DND-41 (cell line): ENCODE results near the gene EXOG.

Experiments used
- ATAC-seq: fragments of 200-7000 bp; cut with Tn5 transposase; 3 replicates; pipeline ENCODE4 v1.9.1; 2021; ENCODE audit warnings: low read depth; ENCODE audit not compliant: insufficient read depth
- DNase-seq: peaks from one replicate; pipeline ENCODE4 v3.0.0-alpha.2; 2020
- H2AFZ ChIP-seq: 2 replicates; pipeline ENCODE4 v1.6.0; 2012; ENCODE audit warnings: low read depth, low read length
- H3K27ac ChIP-seq: 2 replicates; pipeline ENCODE4 v1.5.1; 2012; ENCODE audit warnings: low read length, inconsistent platforms
- H3K27me3 ChIP-seq: fragments of 200-600 bp; sonication (generic); 2 replicates; pipeline ENCODE4 v1.6.0; 2012; ENCODE audit warnings: low read length, mild to moderate bottlenecking, inconsistent platforms; ENCODE audit not compliant: insufficient read depth, poor library complexity
- H3K36me3 ChIP-seq: 2 replicates; pipeline ENCODE4 v1.5.1; 2012; ENCODE audit warnings: low read length, inconsistent platforms; ENCODE audit not compliant: insufficient read depth
- H3K4me1 ChIP-seq: 2 replicates; pipeline ENCODE4 v1.5.1; 2012; ENCODE audit warnings: mild to moderate bottlenecking, low read length; ENCODE audit not compliant: insufficient read depth
- H3K4me2 ChIP-seq: 2 replicates; pipeline ENCODE4 v1.6.0; 2012; ENCODE audit warnings: mild to moderate bottlenecking, moderate library complexity, low read length, inconsistent platforms; ENCODE audit not compliant: insufficient read depth
- H3K4me3 ChIP-seq, 2 experiments: fragments of 200-600 bp in 1 of 2; shearing (Covaris generic) in 1 of 2; 2 replicates each; pipeline ENCODE4 v1.5.1; 2012 to 2016; ENCODE audit warnings: inconsistent platforms in 2 of 2, low read length in 2 of 2, mild to moderate bottlenecking in 2 of 2, low read depth in 1 of 2, moderate library complexity in 1 of 2
- H3K79me2 ChIP-seq: 2 replicates; pipeline ENCODE4 v1.6.0; 2012; ENCODE audit warnings: low read length, inconsistent platforms; ENCODE audit not compliant: insufficient read depth
- H3K9ac ChIP-seq: 2 replicates; pipeline ENCODE4 v1.6.0; 2012; ENCODE audit warnings: low read depth, mild to moderate bottlenecking, inconsistent platforms, low read length, moderate library complexity
- H3K9me3 ChIP-seq: 2 replicates; pipeline ENCODE4 v1.5.1; 2012; ENCODE audit warnings: low read length, moderate library complexity, mild to moderate bottlenecking, inconsistent platforms; ENCODE audit not compliant: insufficient read depth, severe bottlenecking
- H4K20me1 ChIP-seq: 2 replicates; pipeline ENCODE4 v1.6.0; 2012; ENCODE audit warnings: low read length; ENCODE audit not compliant: insufficient read depth
- CTCF ChIP-seq: IDR thresholded peaks from 2 replicates; pipeline ENCODE4 v1.5.1; 2012; ENCODE audit warnings: borderline replicate concordance, low read length, moderate library complexity, mild to moderate bottlenecking; ENCODE audit not compliant: poor library complexity, severe bottlenecking; ENCODE audit errors: extremely low read depth
- EZH2 ChIP-seq: IDR thresholded peaks from 3 replicates; pipeline ENCODE4 v1.6.1; 2012; ENCODE audit warnings: borderline replicate concordance, low read depth, mild to moderate bottlenecking, moderate library complexity, low read length, inconsistent platforms; ENCODE audit not compliant: severe bottlenecking

Gene EXOG

GRCh38 chr3:38549082-38549481 is 52.9 kb downstream of the EXOG start:
- DNase-seq (no peak), ATAC-seq (no peak)
- Histone ChIP-seq H2AFZ (no peak overlapping the region), H3K36me3 (no peaks in the 10 kb centered on the region), H3K4me1 (no peaks in the 10 kb centered on the region), H3K27me3 (peaks cover 10% of the 10 kb centered on the region), H4K20me1 (no peaks in the 10 kb centered on the region), H3K79me2 (no peaks in the 10 kb centered on the region), H3K4me2 (no peak overlapping the region), H3K4me3 (no peak overlapping the region), H3K9me3 (peaks cover 2% of the 10 kb centered on the region), H3K9ac (no peak overlapping the region), H3K27ac (no peak overlapping the region)
- TF ChIP-seq EZH2 = no peak
- TF ChIP-seq CTCF = no peak

DNA sequence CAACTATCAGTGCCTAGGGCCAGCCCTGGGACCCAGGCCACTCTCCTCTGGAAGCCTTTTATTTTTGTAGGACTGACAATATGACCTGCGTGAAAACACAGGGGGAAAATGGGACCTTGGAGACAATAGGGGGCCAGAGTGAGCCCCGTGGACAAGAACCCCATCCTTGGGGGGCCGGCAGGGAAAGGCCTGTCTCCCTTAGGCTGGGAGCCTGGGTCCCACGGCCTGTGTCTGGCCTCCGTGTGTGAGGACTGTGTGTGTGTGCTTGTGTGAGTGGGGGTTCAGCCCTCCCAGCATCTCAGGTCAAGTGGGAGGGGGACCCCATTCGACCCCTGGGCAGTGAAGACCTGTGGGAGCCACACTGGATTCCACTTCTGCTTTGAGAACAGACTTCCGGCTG is 53.3 kb downstream of the EXOG start:
- H3K27ac ChIP-seq = no peak overlapping the region
- peaks cover 10% of the 10 kb centered on the region for H3K27me3 ChIP-seq
- H3K4me3 ChIP-seq = no peak overlapping the region
- no peak overlapping the region for H2AFZ ChIP-seq
- no peak overlapping the region for H3K9ac ChIP-seq
- no peaks in the 10 kb centered on the region for H3K4me1 ChIP-seq
- ATAC-seq (no peak), DNase-seq (no peak)
- TF ChIP-seq EZH2 = no peak
- no peak for TF ChIP-seq CTCF
- no peaks in the 10 kb centered on the region for H4K20me1 ChIP-seq
- no peak overlapping the region for H3K4me2 ChIP-seq
- no peaks in the 10 kb centered on the region for H3K79me2 ChIP-seq
- H3K36me3 ChIP-seq = no peaks in the 10 kb centered on the region
- H3K9me3 ChIP-seq = peaks cover 2% of the 10 kb centered on the region

DNA sequence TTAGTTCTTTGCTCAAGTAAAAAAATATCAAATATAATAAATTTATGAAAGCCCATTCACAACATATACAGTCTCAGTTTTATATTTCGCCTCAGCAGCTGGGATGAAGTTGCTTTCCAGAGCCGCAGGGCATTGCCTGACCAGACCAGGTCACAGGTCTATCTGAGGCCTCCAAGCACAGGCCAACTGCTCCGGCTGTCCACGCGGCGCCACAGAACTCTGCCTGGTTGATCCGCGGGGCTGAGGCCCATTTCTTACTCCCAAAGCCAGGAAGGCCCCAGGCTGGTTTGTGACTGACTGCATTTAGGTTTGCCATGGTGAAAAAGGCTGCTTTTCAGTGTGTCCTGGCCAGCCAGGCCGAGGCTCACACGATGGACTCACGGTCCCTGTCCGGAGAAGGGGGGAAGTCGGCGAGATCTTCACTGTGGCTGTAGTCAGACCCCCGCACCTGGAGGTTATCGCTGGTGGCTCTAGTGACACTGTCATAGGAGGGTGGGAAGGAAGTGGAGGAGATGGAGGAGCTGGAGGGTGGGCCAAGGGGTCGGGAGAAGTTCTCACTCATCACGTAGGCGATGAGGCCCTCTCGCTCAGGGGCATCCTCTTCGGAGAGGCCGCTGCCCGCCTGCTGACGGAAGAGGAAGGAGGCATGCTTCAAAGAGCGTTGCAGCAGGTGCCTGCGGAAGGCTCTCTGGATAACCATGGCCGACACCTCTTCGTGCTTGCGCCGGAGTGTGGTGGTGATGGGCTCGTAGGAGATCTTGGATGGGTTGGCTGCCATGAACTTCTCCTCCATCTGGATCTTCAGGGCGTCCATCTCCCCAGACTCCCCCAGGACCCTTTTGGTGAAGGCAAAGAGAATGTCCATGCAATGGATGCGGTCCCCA is 54.1 kb downstream of the EXOG start:
- H3K9ac ChIP-seq = no peak overlapping the region
- H3K27me3 ChIP-seq = peaks cover 10% of the 10 kb centered on the region
- no peak overlapping the region for H2AFZ ChIP-seq
- H3K4me1 ChIP-seq = no peaks in the 10 kb centered on the region
- no peaks in the 10 kb centered on the region for H3K79me2 ChIP-seq
- H3K4me3 ChIP-seq = no peak overlapping the region
- no peaks in the 10 kb centered on the region for H4K20me1 ChIP-seq
- H3K27ac ChIP-seq = no peak overlapping the region
- no peak for DNase-seq
- no peak for ATAC-seq
- H3K9me3 ChIP-seq = peaks cover 2% of the 10 kb centered on the region
- H3K4me2 ChIP-seq = no peak overlapping the region
- H3K36me3 ChIP-seq = no peaks in the 10 kb centered on the region
- TF ChIP-seq EZH2 (no peak), CTCF (no peak)
